Uterine smooth muscle cell (primary cell): Measurements from ENCODE around the gene KCNA10. TPM values are rescaled to one million over a fixed set of nuclear protein-coding genes. Genes with fewer than 3 reads are reported as not detected.

Experiments used
- total RNA-seq: library from RNA; depleted of rRNA; stranded (reverse); fragments of >200 nt; gene quantifications from 2 replicates; pipeline ENCODE4 v1.2.3, GENCODE V29; 2014

KCNA10 gene
- not detected in 2 replicates for total RNA-seq

GRCh38 chr1:110519125-110519810 is at the start of gene KCNA10:
TSS of gene KCNA10 (minus strand) at chr1:110519175. CDS start at chr1:110518787, 388 bp downstream.

Other genes starting within 250 kb of the KCNA10 start
- 34.9 and 45.5 TPM in 2 replicates for gene RBM15, start 179.8 kb downstream of the KCNA10 start, total RNA-seq
- 16.6 and 47.6 TPM in 2 replicates for gene SLC16A4, start 128.1 kb downstream of the KCNA10 start, total RNA-seq
- 62.9 and 76.0 TPM in 2 replicates for gene LAMTOR5, start 111.5 kb downstream of the KCNA10 start, total RNA-seq
- not detected in 2 replicates for gene PROK1, start 68.0 kb downstream of the KCNA10 start, total RNA-seq
- not detected in 2 replicates for gene KCNA2, start 87.2 kb upstream of the KCNA10 start, total RNA-seq
- gene KCNA3, start 155.8 kb upstream of the KCNA10 start, total RNA-seq: 1.5 and 1.6 TPM in 2 replicates